Measurements from ENCODE around the gene ATRNL1.

Gene ATRNL1

GRCh38 chr10:115706488-115707076 is 613.4 kb downstream of the ATRNL1 start:
- WGBS (ENCODE audit: insufficient coverage) = no CpG with 5 or more reads among the region's 2 CpGs
- POLR2A ChIA-PET = no interaction called here

GRCh38 chr10:115710136-115710535 is 617.0 kb downstream of the ATRNL1 start:
- CTCF ChIA-PET = interaction anchor here (0.5 to 1.3 kb wide), 4 partner anchors 20 to 578 kb away, joined by 3 to 4 read pairs (median 3); no protein-coding TSS in a partner anchor

More at GRCh38 chr10:115706488-115707076, 613.4 kb downstream of the ATRNL1 start:
- no peaks in the 10 kb centered on the region for H3K36me3 ChIP-seq (ENCODE audit: control insufficient read depth in 4 of 4, insufficient read depth in 4 of 4, low read length in 3 of 4)
- no peaks in the 10 kb centered on the region for H3K9me3 ChIP-seq (ENCODE audit: control extremely low read depth in 1 of 5, control insufficient read depth in 4 of 5, insufficient read depth in 2 of 5, low read depth in 1 of 5, low read length in 4 of 5)
- CTCF ChIA-PET = interaction anchor here (0.7 to 3.3 kb wide), 8 partner anchors 26 to 679 kb away, joined by 3 to 21 read pairs (median 3); no protein-coding TSS in a partner anchor
- DNase-seq = peak; percentile 22 to 42 (median 41)
- H3K4me3 ChIP-seq (ENCODE audit: control insufficient read depth in 1 of 7, extremely low read depth in 1 of 7, insufficient read depth in 4 of 7, low read depth in 2 of 7, low read length in 6 of 7) = no peak overlapping the region
- H3K27me3 ChIP-seq (replicated peaks in 2 of 5; ENCODE audit: control insufficient read depth in 4 of 5, insufficient read depth in 5 of 5, low read length in 4 of 5) = no peaks in the 10 kb centered on the region
- H3K4me1 ChIP-seq (ENCODE audit: control extremely low read depth in 1 of 4, control insufficient read depth in 4 of 4, insufficient read depth in 4 of 4, low read length in 3 of 4) = no peaks in the 10 kb centered on the region
- H3K27ac ChIP-seq (ENCODE audit: insufficient read depth in 1 of 2, low read depth in 1 of 2, low read length in 2 of 2, poor library complexity in 1 of 2, severe bottlenecking in 2 of 2) = no peak overlapping the region

GRCh38 chr10:115711306-115711705 is 618.1 kb downstream of the ATRNL1 start:
- DNase-seq = no peak
- Histone ChIP-seq H3K36me3 (ENCODE audit: control insufficient read depth in 4 of 4, insufficient read depth in 4 of 4, low read length in 3 of 4) (no peaks in the 10 kb centered on the region), H3K27ac (ENCODE audit: insufficient read depth in 1 of 2, low read depth in 1 of 2, low read length in 2 of 2, poor library complexity in 1 of 2, severe bottlenecking in 2 of 2) (no peak overlapping the region), H3K27me3 (replicated peaks in 2 of 5; ENCODE audit: control insufficient read depth in 4 of 5, insufficient read depth in 5 of 5, low read length in 4 of 5) (no peaks in the 10 kb centered on the region), H3K9me3 (ENCODE audit: control extremely low read depth in 1 of 5, control insufficient read depth in 4 of 5, insufficient read depth in 2 of 5, low read depth in 1 of 5, low read length in 4 of 5) (no peaks in the 10 kb centered on the region), H3K4me1 (ENCODE audit: control extremely low read depth in 1 of 4, control insufficient read depth in 4 of 4, insufficient read depth in 4 of 4, low read length in 3 of 4) (no peaks in the 10 kb centered on the region), H3K4me3 (ENCODE audit: control insufficient read depth in 1 of 7, extremely low read depth in 1 of 7, insufficient read depth in 4 of 7, low read depth in 2 of 7, low read length in 6 of 7) (no peak overlapping the region)
- 100% methylated on average over 1 of the region's 1 CpG for WGBS (ENCODE audit: insufficient coverage)
- ChIA-PET POLR2A (no interaction called here), CTCF (interaction anchor here (1.3 to 1.5 kb wide), 2 partner anchors 16 to 575 kb away, joined by 3 to 4 read pairs; no protein-coding TSS in a partner anchor)

More at GRCh38 chr10:115710136-115710535, 617.0 kb downstream of the ATRNL1 start:
- Histone ChIP-seq H3K36me3 (ENCODE audit: control insufficient read depth in 4 of 4, insufficient read depth in 4 of 4, low read length in 3 of 4) (no peaks in the 10 kb centered on the region), H3K27me3 (replicated peaks in 2 of 5; ENCODE audit: control insufficient read depth in 4 of 5, insufficient read depth in 5 of 5, low read length in 4 of 5) (no peaks in the 10 kb centered on the region), H3K4me1 (ENCODE audit: control extremely low read depth in 1 of 4, control insufficient read depth in 4 of 4, insufficient read depth in 4 of 4, low read length in 3 of 4) (no peaks in the 10 kb centered on the region), H3K27ac (ENCODE audit: insufficient read depth in 1 of 2, low read depth in 1 of 2, low read length in 2 of 2, poor library complexity in 1 of 2, severe bottlenecking in 2 of 2) (no peak overlapping the region), H3K9me3 (ENCODE audit: control extremely low read depth in 1 of 5, control insufficient read depth in 4 of 5, insufficient read depth in 2 of 5, low read depth in 1 of 5, low read length in 4 of 5) (no peaks in the 10 kb centered on the region), H3K4me3 (ENCODE audit: control insufficient read depth in 1 of 7, extremely low read depth in 1 of 7, insufficient read depth in 4 of 7, low read depth in 2 of 7, low read length in 6 of 7) (no peak overlapping the region)
- POLR2A ChIA-PET = no interaction called here
- DNase-seq = no peak
- WGBS (ENCODE audit: insufficient coverage) = 100% methylated on average over 1 of the region's 1 CpG

- no peak overlapping the region for H3K27ac ChIP-seq (ENCODE audit: insufficient read depth in 1 of 2, low read depth in 1 of 2, low read length in 2 of 2, poor library complexity in 1 of 2, severe bottlenecking in 2 of 2)
- no CpG with 5 or more reads among the region's 2 CpGs for WGBS (ENCODE audit: insufficient coverage)
- no peaks in the 10 kb centered on the region for H3K9me3 ChIP-seq (ENCODE audit: control extremely low read depth in 1 of 5, control insufficient read depth in 4 of 5, insufficient read depth in 2 of 5, low read depth in 1 of 5, low read length in 4 of 5)
- no peaks in the 10 kb centered on the region for H3K4me1 ChIP-seq (ENCODE audit: control extremely low read depth in 1 of 4, control insufficient read depth in 4 of 4, insufficient read depth in 4 of 4, low read length in 3 of 4)
- H3K4me3 ChIP-seq (ENCODE audit: control insufficient read depth in 1 of 7, extremely low read depth in 1 of 7, insufficient read depth in 4 of 7, low read depth in 2 of 7, low read length in 6 of 7) = no peak overlapping the region
- ChIA-PET POLR2A (no interaction called here), CTCF (no interaction called here)
- DNase-seq = no peak
- H3K36me3 ChIP-seq (ENCODE audit: control insufficient read depth in 4 of 4, insufficient read depth in 4 of 4, low read length in 3 of 4) = no peaks in the 10 kb centered on the region
- peaks cover 0 to 3% (median 0%) of the 10 kb centered on the region in 5 experiments for H3K27me3 ChIP-seq (replicated peaks in 2 of 5; ENCODE audit: control insufficient read depth in 4 of 5, insufficient read depth in 5 of 5, low read length in 4 of 5)
These were observed 627.0 kb downstream of the ATRNL1 start for GRCh38 chr10:115720121-115720520.

- Histone ChIP-seq H3K4me1 (ENCODE audit: control extremely low read depth in 1 of 4, control insufficient read depth in 4 of 4, insufficient read depth in 4 of 4, low read length in 3 of 4) (no peaks in the 10 kb centered on the region), H3K9me3 (ENCODE audit: control extremely low read depth in 1 of 5, control insufficient read depth in 4 of 5, insufficient read depth in 2 of 5, low read depth in 1 of 5, low read length in 4 of 5) (no peaks in the 10 kb centered on the region), H3K27ac (ENCODE audit: insufficient read depth in 1 of 2, low read depth in 1 of 2, low read length in 2 of 2, poor library complexity in 1 of 2, severe bottlenecking in 2 of 2) (no peak overlapping the region), H3K27me3 (replicated peaks in 2 of 5; ENCODE audit: control insufficient read depth in 4 of 5, insufficient read depth in 5 of 5, low read length in 4 of 5) (peaks cover 0 to 2% (median 0%) of the 10 kb centered on the region in 5 experiments), H3K4me3 (ENCODE audit: control insufficient read depth in 1 of 7, extremely low read depth in 1 of 7, insufficient read depth in 4 of 7, low read depth in 2 of 7, low read length in 6 of 7) (no peak overlapping the region), H3K36me3 (ENCODE audit: control insufficient read depth in 4 of 4, insufficient read depth in 4 of 4, low read length in 3 of 4) (no peaks in the 10 kb centered on the region)
- DNase-seq = no peak
- ChIA-PET POLR2A (no interaction called here), CTCF (no interaction called here)
- WGBS (ENCODE audit: insufficient coverage) = 100% methylated on average over 3 of the region's 5 CpGs
These were observed 634.0 kb downstream of the ATRNL1 start for GRCh38 chr10:115727129-115727528.

DNA sequence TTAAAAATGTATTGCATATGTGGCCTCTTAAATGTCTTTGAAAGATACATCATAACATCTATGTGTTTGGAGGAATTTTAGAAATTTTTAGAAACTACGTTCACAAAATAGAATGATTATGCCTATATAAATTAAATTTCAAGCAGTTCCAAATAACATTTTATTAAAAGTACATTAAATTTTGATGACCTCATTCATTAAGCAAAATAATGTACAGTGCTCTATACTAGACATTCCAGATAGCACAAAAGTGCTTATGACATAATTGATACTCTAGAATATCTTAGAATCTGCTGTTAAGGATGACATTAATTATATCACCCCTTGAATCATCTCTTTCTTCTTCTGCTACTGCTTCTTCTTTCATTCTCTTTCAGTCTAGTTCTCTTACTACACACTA is 650.9 kb downstream of the ATRNL1 start:
- Histone ChIP-seq H3K27ac (ENCODE audit: insufficient read depth in 1 of 2, low read depth in 1 of 2, low read length in 2 of 2, poor library complexity in 1 of 2, severe bottlenecking in 2 of 2) (no peak overlapping the region), H3K36me3 (ENCODE audit: control insufficient read depth in 4 of 4, insufficient read depth in 4 of 4, low read length in 3 of 4) (no peaks in the 10 kb centered on the region), H3K4me3 (ENCODE audit: control insufficient read depth in 1 of 7, extremely low read depth in 1 of 7, insufficient read depth in 4 of 7, low read depth in 2 of 7, low read length in 6 of 7) (no peak overlapping the region), H3K27me3 (replicated peaks in 2 of 5; ENCODE audit: control insufficient read depth in 4 of 5, insufficient read depth in 5 of 5, low read length in 4 of 5) (peaks cover 0 to 4% (median 0%) of the 10 kb centered on the region in 5 experiments), H3K4me1 (ENCODE audit: control extremely low read depth in 1 of 4, control insufficient read depth in 4 of 4, insufficient read depth in 4 of 4, low read length in 3 of 4) (no peaks in the 10 kb centered on the region), H3K9me3 (ENCODE audit: control extremely low read depth in 1 of 5, control insufficient read depth in 4 of 5, insufficient read depth in 2 of 5, low read depth in 1 of 5, low read length in 4 of 5) (no peaks in the 10 kb centered on the region)
- no CpG with 5 or more reads among the region's 1 CpG for WGBS (ENCODE audit: insufficient coverage)
- CTCF ChIA-PET = no interaction called here
- POLR2A ChIA-PET = no interaction called here
- DNase-seq = no peak

GRCh38 chr10:115745943-115746342 is 652.8 kb downstream of the ATRNL1 start:
- Histone ChIP-seq H3K4me3 (ENCODE audit: control insufficient read depth in 1 of 7, extremely low read depth in 1 of 7, insufficient read depth in 4 of 7, low read depth in 2 of 7, low read length in 6 of 7) (no peak overlapping the region), H3K36me3 (ENCODE audit: control insufficient read depth in 4 of 4, insufficient read depth in 4 of 4, low read length in 3 of 4) (no peaks in the 10 kb centered on the region), H3K27ac (ENCODE audit: insufficient read depth in 1 of 2, low read depth in 1 of 2, low read length in 2 of 2, poor library complexity in 1 of 2, severe bottlenecking in 2 of 2) (no peak overlapping the region), H3K9me3 (ENCODE audit: control extremely low read depth in 1 of 5, control insufficient read depth in 4 of 5, insufficient read depth in 2 of 5, low read depth in 1 of 5, low read length in 4 of 5) (no peaks in the 10 kb centered on the region), H3K4me1 (ENCODE audit: control extremely low read depth in 1 of 4, control insufficient read depth in 4 of 4, insufficient read depth in 4 of 4, low read length in 3 of 4) (no peaks in the 10 kb centered on the region), H3K27me3 (replicated peaks in 2 of 5; ENCODE audit: control insufficient read depth in 4 of 5, insufficient read depth in 5 of 5, low read length in 4 of 5) (peaks cover 0 to 4% (median 0%) of the 10 kb centered on the region in 5 experiments)
- WGBS (ENCODE audit: insufficient coverage) = no CpG with 5 or more reads among the region's 2 CpGs
- no peak for DNase-seq
- POLR2A ChIA-PET = no interaction called here
- CTCF ChIA-PET = no interaction called here

Measured in common myeloid progenitor, CD34-positive (primary cell).